Coronary artery (tissue), 2 donors: ENCODE data around the gene OR6K3.

Experiments used
- DNase-seq: peaks from one replicate; pipeline ENCODE4 v3.0.0-alpha.2; 2017; ENCODE audit warnings: low spot score
- H3K27ac ChIP-seq, 2 donors: fragments of 200-600 bp; sonication (generic); one replicate each; pipeline ENCODE4 v1.5.1; 2016 to 2019
- H3K4me3 ChIP-seq: fragments of 200-600 bp; sonication (generic); 2 replicates; pipeline ENCODE4 v1.5.1; 2016; ENCODE audit warnings: mild to moderate bottlenecking, moderate library complexity
- TF ChIP-seq, protein P1 (sequence below): fragments of 200-600 bp; sonication (generic); IDR thresholded peaks from one replicate; pipeline ENCODE4 v1.5.1; 2019; ENCODE audit warnings: antibody characterized with exemption

The OR6K3 gene

DNA sequence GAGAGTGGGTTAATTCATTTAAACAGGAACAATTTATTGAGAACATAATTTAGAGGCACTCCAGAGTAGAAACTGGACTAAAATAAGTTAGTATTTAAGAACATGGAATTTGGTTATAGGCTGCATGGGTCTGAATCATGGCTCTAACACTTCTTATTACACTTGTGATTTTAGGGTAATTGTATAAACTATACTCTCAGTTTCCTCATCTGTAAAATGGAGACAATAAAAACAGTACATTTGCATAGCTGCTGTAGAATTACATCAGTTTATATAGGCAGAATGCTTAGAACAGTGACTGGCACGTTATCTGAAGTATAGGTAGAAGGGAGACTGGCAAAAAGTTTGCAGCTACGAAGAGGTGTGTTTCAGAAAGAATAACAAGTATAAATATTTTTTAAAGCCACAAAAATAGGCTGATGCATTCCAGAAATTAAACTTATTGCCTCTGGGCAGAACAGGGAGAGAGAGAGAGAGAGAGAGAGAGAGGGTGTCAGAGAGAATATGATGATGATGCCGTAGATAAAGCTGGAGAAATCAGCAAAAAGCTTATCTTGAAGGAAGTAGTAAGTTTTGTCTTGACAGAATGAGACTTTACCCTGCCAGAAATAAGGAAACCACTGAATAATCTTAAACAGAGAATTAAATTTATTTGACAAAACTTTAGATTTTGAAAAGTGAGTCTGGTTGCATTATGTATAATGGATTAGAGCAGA is 8.1 kb upstream of the OR6K3 start:
- no peak overlapping the region for H3K27ac ChIP-seq
- TF ChIP-seq, protein P1, sequence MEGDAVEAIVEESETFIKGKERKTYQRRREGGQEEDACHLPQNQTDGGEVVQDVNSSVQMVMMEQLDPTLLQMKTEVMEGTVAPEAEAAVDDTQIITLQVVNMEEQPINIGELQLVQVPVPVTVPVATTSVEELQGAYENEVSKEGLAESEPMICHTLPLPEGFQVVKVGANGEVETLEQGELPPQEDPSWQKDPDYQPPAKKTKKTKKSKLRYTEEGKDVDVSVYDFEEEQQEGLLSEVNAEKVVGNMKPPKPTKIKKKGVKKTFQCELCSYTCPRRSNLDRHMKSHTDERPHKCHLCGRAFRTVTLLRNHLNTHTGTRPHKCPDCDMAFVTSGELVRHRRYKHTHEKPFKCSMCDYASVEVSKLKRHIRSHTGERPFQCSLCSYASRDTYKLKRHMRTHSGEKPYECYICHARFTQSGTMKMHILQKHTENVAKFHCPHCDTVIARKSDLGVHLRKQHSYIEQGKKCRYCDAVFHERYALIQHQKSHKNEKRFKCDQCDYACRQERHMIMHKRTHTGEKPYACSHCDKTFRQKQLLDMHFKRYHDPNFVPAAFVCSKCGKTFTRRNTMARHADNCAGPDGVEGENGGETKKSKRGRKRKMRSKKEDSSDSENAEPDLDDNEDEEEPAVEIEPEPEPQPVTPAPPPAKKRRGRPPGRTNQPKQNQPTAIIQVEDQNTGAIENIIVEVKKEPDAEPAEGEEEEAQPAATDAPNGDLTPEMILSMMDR, result no peak
- no peak overlapping the region for H3K4me3 ChIP-seq
- DNase-seq, result no peak

GRCh38 chr1:158724442-158724841 is 3.9 kb upstream of the OR6K3 start:
- DNase-seq, result no peak
- H3K4me3 ChIP-seq, result no peak overlapping the region
- no peak overlapping the region for H3K27ac ChIP-seq
- TF ChIP-seq, protein P1, result no peak

GRCh38 chr1:158719664-158720063 is 856 bp downstream of the OR6K3 start:
- TF ChIP-seq, protein P1, result no peak
- no peak overlapping the region for H3K27ac ChIP-seq
- H3K4me3 ChIP-seq, result no peak overlapping the region
- DNase-seq, result no peak

GRCh38 chr1:158717344-158717743 is 3.2 kb downstream of the OR6K3 start:
- TF ChIP-seq, protein P1, result no peak
- no peak overlapping the region for H3K4me3 ChIP-seq
- DNase-seq, result no peak
- no peak overlapping the region for H3K27ac ChIP-seq

DNA sequence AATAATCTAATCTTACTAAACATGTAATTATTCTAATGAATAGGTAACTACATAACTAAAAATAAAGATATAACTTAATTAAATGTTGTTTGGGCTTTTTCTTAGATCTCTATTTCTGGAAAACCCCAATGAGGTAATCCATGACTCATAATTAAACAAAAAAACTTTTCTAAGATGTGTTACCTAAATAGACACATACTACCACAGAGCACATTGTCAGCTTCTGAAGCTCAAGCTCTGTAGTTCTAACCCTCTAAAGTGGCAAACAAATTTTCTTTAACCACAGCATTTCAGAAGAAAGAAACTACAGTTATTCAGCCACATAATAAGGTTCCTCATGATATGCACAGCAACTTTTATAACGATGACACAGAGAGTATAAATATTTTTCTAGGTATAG is 4.2 kb downstream of the OR6K3 start:
- Histone ChIP-seq H3K4me3 (no peak overlapping the region), H3K27ac (no peak overlapping the region)
- TF ChIP-seq, protein P1, result no peak
- DNase-seq, result no peak

DNA sequence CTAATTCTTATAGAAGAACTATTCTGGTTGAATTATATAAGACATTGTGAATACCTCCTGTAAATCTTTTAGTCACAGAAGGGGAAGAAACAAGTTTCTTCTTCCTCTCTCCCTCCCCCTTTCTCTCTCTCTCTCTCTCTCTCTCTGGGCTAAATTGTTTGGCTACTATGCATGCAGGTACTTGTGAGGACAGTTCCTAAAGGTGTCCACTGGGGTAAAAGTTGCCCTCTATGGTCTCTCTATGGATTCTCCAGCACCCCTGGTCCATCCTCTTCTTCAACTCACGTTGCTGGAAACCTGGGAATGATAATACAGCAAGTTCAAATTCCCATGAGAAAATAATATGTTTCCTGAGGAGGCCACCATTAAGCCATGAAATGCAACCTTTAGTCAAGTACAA is 5.8 kb downstream of the OR6K3 start:
- H3K4me3 ChIP-seq, result no peak overlapping the region
- no peak overlapping the region for H3K27ac ChIP-seq
- TF ChIP-seq, protein P1, result no peak
- no peak for DNase-seq

DNA sequence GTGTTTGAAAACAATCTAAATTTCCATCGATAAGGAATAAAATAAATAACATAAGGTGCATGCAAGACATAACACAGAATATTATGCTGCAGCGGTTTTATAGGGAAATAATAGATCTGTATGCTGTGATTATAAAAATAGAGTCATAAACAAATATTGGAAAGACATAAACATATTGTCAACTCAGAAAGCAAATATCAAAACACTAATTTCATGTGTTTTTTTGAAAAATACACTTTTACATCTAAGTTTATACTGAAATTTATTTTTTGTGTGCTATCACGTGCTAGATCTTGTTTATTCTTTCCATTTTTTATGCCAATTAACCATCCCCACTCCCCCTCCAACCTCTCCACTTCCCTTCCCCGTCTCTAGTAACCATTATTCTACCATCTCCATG is 9.4 kb downstream of the OR6K3 start:
- DNase-seq, result no peak
- Histone ChIP-seq H3K27ac (no peak overlapping the region), H3K4me3 (no peak overlapping the region)
- TF ChIP-seq, protein P1, result no peak
